K562 (cell line): ENCODE results near the gene NQO2. TPM values are rescaled to one million over a fixed set of nuclear protein-coding genes. Genes with fewer than 3 reads are reported as not detected.

ENCODE experiments used
- ARID4B ChIP-seq: sonication (generic); formaldehyde crosslinking; IDR thresholded peaks from 2 replicates; pipeline ENCODE4 v1.8.0; 2022; ENCODE audit warnings: mild to moderate bottlenecking, missing genetic modification reagents
- ARNT ChIP-seq, 2 experiments: fragments of 450-650 bp; IDR thresholded peaks; 2 replicates each; pipeline ENCODE4 v1.6.1; 2016; ENCODE audit warnings: mild to moderate bottlenecking in 1 of 2
- CHD1 ChIP-seq: fragments of 200-600 bp; sonication (generic); IDR thresholded peaks from one replicate; pipeline ENCODE4 v1.6.1; 2012; ENCODE audit warnings: mild to moderate bottlenecking, moderate library complexity, low read length, inconsistent platforms
- CREM ChIP-seq: IDR thresholded peaks from 2 replicates; pipeline ENCODE4 v1.6.1; 2014; ENCODE audit warnings: antibody characterized with exemption, low read depth
- DMBX1 ChIP-seq: fragments of 250-450 bp; sonication (Bioruptor Pico); IDR thresholded peaks from 2 replicates; pipeline ENCODE4 v1.8.0; 2022; ENCODE audit warnings: inconsistent platforms, mild to moderate bottlenecking, moderate library complexity, borderline replicate concordance
- EP300 ChIP-seq: IDR thresholded peaks from 2 replicates; pipeline ENCODE4 v1.6.1; 2012; ENCODE audit warnings: low read length, improper control_type of control experiment
- ETV5 ChIP-seq: sonication (generic); formaldehyde crosslinking; IDR thresholded peaks from 2 replicates; pipeline ENCODE4 v1.4.0; 2020; ENCODE audit warnings: low read depth, mild to moderate bottlenecking, missing genetic modification reagents
- GTF2B ChIP-seq: IDR thresholded peaks from 2 replicates; pipeline ENCODE4 v1.6.1; 2011; ENCODE audit not compliant: insufficient read length; ENCODE audit errors: extremely low read depth
- HMGN3 ChIP-seq: IDR thresholded peaks from 2 replicates; pipeline ENCODE4 v1.6.1; 2011; ENCODE audit warnings: borderline replicate concordance, low read depth, mild to moderate bottlenecking, mixed read lengths, low read length; ENCODE audit not compliant: insufficient read length; ENCODE audit errors: extremely low read depth
- KDM1A ChIP-seq, 2 experiments: fragments of 450-650 bp; IDR thresholded peaks; 2 replicates each; pipeline ENCODE4 v1.6.1; 2016; ENCODE audit warnings: mild to moderate bottlenecking in 2 of 2
- MEIS2 ChIP-seq: fragments of 450-650 bp; IDR thresholded peaks from 2 replicates; pipeline ENCODE4 v1.6.1; 2014; ENCODE audit warnings: mild to moderate bottlenecking; ENCODE audit not compliant: partially characterized antibody
- RAD21 ChIP-seq, 2 experiments: fragments of 250-450 bp in 1 of 2; fragments of 450-650 bp in 1 of 2; sonication (Bioruptor Pico) in 1 of 2; formaldehyde crosslinking in 1 of 2; IDR thresholded peaks in 1 of 2; conservative IDR thresholded peaks in 1 of 2; 2 replicates each; pipeline versions ENCODE4 v1.4.0 to v1.8.0; 2020 to 2022; ENCODE audit warnings: mild to moderate bottlenecking in 2 of 2, moderate library complexity in 1 of 2
- SIX5 ChIP-seq, 2 experiments: IDR thresholded peaks; 2 replicates each; pipeline ENCODE4 v1.6.1; 2011; ENCODE audit warnings: low read length in 2 of 2, borderline replicate concordance in 1 of 2, low read depth in 1 of 2, mild to moderate bottlenecking in 1 of 2, moderate library complexity in 1 of 2; ENCODE audit not compliant: insufficient read depth in 1 of 2
- SREBF2 ChIP-seq: sonication (generic); formaldehyde crosslinking; IDR thresholded peaks from 2 replicates; pipeline ENCODE4 v1.4.0; 2020; ENCODE audit warnings: mild to moderate bottlenecking, missing genetic modification reagents
- XRCC3 ChIP-seq: fragments of 450-650 bp; IDR thresholded peaks from 2 replicates; pipeline ENCODE4 v1.6.1; 2017; ENCODE audit warnings: mild to moderate bottlenecking, moderate library complexity
- ZFPM2 ChIP-seq: fragments of 250-450 bp; sonication (Bioruptor Pico); IDR thresholded peaks from 2 replicates; pipeline ENCODE4 v1.5.1; 2022; ENCODE audit warnings: mild to moderate bottlenecking
- ZNF124 ChIP-seq: sonication (generic); formaldehyde crosslinking; IDR thresholded peaks from 2 replicates; pipeline ENCODE4 v1.8.1; 2022; ENCODE audit warnings: missing genetic modification reagents
- ZNF263 ChIP-seq: sonication (generic); formaldehyde crosslinking; IDR thresholded peaks from 2 replicates; pipeline ENCODE4 v1.8.0; 2022; ENCODE audit warnings: mild to moderate bottlenecking, missing genetic modification reagents, borderline replicate concordance
- ZNF57 ChIP-seq: fragments of 450-650 bp; formaldehyde crosslinking; IDR thresholded peaks from 2 replicates; pipeline ENCODE4 v1.4.0; 2020; ENCODE audit warnings: mild to moderate bottlenecking, moderate library complexity
- ZNF707 ChIP-seq: fragments of 250-450 bp; sonication (Bioruptor Pico); conservative IDR thresholded peaks from 2 replicates; pipeline ENCODE4 v1.8.0; 2022; ENCODE audit warnings: inconsistent platforms, mild to moderate bottlenecking, moderate library complexity
- ZNF717 ChIP-seq: fragments of 250-450 bp; sonication (Bioruptor Pico); IDR thresholded peaks from 2 replicates; pipeline ENCODE4 v1.5.0; 2021
- polyA plus RNA-seq, 8 experiments: library from polyadenylated mRNA; depleted of rRNA in 4 of 8; stranded (reverse) in 5 of 8; unstranded in 3 of 8; fragments of >200 nt; fragmentation: Nextera tagmentation in 2 of 8; fragmentation: Illumina TruSeq in 1 of 8; extraction: Ambion mirVana in 2 of 8; extraction: Trizol in 1 of 8; gene quantifications; 2 replicates each; pipeline versions ENCODE4 v1.2.1 to v1.2.3, GENCODE V29; 2011 to 2014; ENCODE audit warnings: inconsistent platforms in 1 of 8, missing spikeins in 1 of 8
- total RNA-seq, 7 experiments: library from RNA; depleted of rRNA in 6 of 7; stranded (reverse); fragments of >200 nt in 6 of 7; fragmentation: Illumina TruSeq in 2 of 7; extraction: Trizol in 2 of 7; gene quantifications; 2 replicates each; pipeline versions ENCODE4 v1.2.1 to v1.2.3, GENCODE V29; 2011 to 2021; ENCODE audit warnings: low replicate concordance in 1 of 7
- TF ChIP-seq, protein P1 (sequence below), 2 experiments: fragments of 250-450 bp in 1 of 2; fragments of 450-650 bp in 1 of 2; sonication (Bioruptor Pico) in 1 of 2; IDR thresholded peaks; 2 replicates each; pipeline versions ENCODE4 v1.6.1 to v1.8.0; 2016 to 2021; ENCODE audit warnings: mild to moderate bottlenecking in 2 of 2, moderate library complexity in 2 of 2, missing compliant biosample characterization in 1 of 2, missing genetic modification characterization in 1 of 2

Gene NQO2
- total and polyA plus RNA-seq, 9 of the 15 experiments (the other 6 are each of a cell fraction or from before 2014, with no cell fraction given), result 54.6 to 214 (median 116) TPM

- TF ChIP-seq ZNF124 (CRISPR knock-in tag) (no peak), GTF2B (no peak), KDM1A (IDR thresholded peaks at IDR 0.05) (no peak), EP300 (no peak), CREM (peak; percentile 21; the same call in 1 of the 2 replicates), ZNF57 (no peak), ARID4B (CRISPR knock-in tag) (no peak), ETV5 (no peak), SIX5 (IDR thresholded peaks at IDR 0.05; ENCODE audit: borderline replicate concordance in 1 of 2, insufficient read depth in 1 of 2, low read depth in 1 of 2, low read length in 2 of 2) (no peak), DMBX1 (CRISPR knock-in tag) (no peak), XRCC3 (no peak), HMGN3 (no peak), ZFPM2 (CRISPR knock-in tag) (no peak), MEIS2 (peak; percentile 3), ZNF263 (CRISPR knock-in tag) (no peak), ARNT (IDR thresholded peaks at IDR 0.05) (no peak; a peak in 1 of 4 replicates), ZNF707 (no peak), ZNF717 (CRISPR knock-in tag) (peak; percentile 37; the same call in 1 of the 2 replicates), SREBF2 (CRISPR knock-in tag) (no peak), RAD21 (CRISPR knock-in tag; conservative IDR thresholded peaks at IDR 0.05 in 1 of 2, IDR thresholded peaks at IDR 0.05 in 1 of 2) (no peak), CHD1 (peak; percentile 68)
- TF ChIP-seq, protein P1, sequence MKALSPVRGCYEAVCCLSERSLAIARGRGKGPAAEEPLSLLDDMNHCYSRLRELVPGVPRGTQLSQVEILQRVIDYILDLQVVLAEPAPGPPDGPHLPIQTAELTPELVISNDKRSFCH (CRISPR knock-in tag; IDR thresholded peaks at IDR 0.05), result no peak
- TF ChIP-seq, protein P1 (tag; IDR thresholded peaks at IDR 0.05), result peak; percentile 34; the same call in 1 of the 2 replicates
These were observed 23.3 kb downstream of the NQO2 start (continued) for GRCh38 chr6:3022765-3023662.
